HG02852 (cell line): ENCODE measurements around the gene KRT83.

Experiments
- ATAC-seq: cut with Tn5 transposase; IDR thresholded peaks from one replicate; pipeline ENCODE4 v1.9.1; 2021; ENCODE audit warnings: mild to moderate bottlenecking, moderate library complexity; ENCODE audit not compliant: unreplicated experiment

The KRT83 gene

GRCh38 chr12:52268212-52268611, 53.0 kb downstream of the KRT83 start:
- ATAC-seq = no peak

- no peak for ATAC-seq
Measured at GRCh38 chr12:52267699-52268098, 53.5 kb downstream of the KRT83 start.

- ATAC-seq = no peak
Measured at GRCh38 chr12:52267266-52267665, 53.9 kb downstream of the KRT83 start.

- no peak for ATAC-seq
Measured at GRCh38 chr12:52266514-52266913, 54.7 kb downstream of the KRT83 start.

- no peak for ATAC-seq
Measured at GRCh38 chr12:52264435-52264825, 56.8 kb downstream of the KRT83 start.
